Lower lobe of right lung (tissue), 2 donors: ENCODE results near the gene DSP. TPM values are rescaled to one million over a fixed set of nuclear protein-coding genes. Genes with fewer than 3 reads are reported as not detected.

Source experiments
- ATAC-seq, 2 donors: fragments of 200-7000 bp; cut with Tn5 transposase; one replicate each; pipeline ENCODE4 v1.9.1; 2020 to 2022; ENCODE audit warnings: mild to moderate bottlenecking in 2 of 2, moderate library complexity in 2 of 2
- DNase-seq: peaks from one replicate; pipeline ENCODE4 v3.0.0-alpha.2; 2020
- H3K27ac ChIP-seq: fragments of 200-600 bp; one replicate; pipeline ENCODE4 v1.8.0; 2022
- H3K27me3 ChIP-seq: fragments of 200-600 bp; one replicate; pipeline ENCODE4 v1.8.0; 2022; ENCODE audit warnings: low read depth
- H3K36me3 ChIP-seq: fragments of 200-600 bp; one replicate; pipeline ENCODE4 v1.8.0; 2022; ENCODE audit warnings: mild to moderate bottlenecking
- H3K4me1 ChIP-seq: fragments of 200-600 bp; one replicate; pipeline ENCODE4 v1.8.0; 2022
- H3K4me3 ChIP-seq: fragments of 200-600 bp; one replicate; pipeline ENCODE4 v1.8.0; 2022; ENCODE audit warnings: mild to moderate bottlenecking
- H3K9me3 ChIP-seq: fragments of 200-600 bp; one replicate; pipeline ENCODE4 v1.8.0; 2022
- CTCF ChIP-seq: fragments of 200-600 bp; IDR thresholded peaks from one replicate; pipeline ENCODE4 v1.8.0; 2022; ENCODE audit warnings: antibody characterized with exemption, mild to moderate bottlenecking
- intact Hi-C: fragments of 100-400 bp; cut with DNase I; formaldehyde crosslinking; loops from one replicate; pipeline ENCODE4 v1.11.0; 2022
- total RNA-seq: library from RNA; stranded (reverse); fragmentation: NEBNext Ultra II Directional; extraction: Animal tissue kit (Norgen Biotek cat#: 25700); gene quantifications from one replicate; pipeline ENCODE4 v1.2.1, GENCODE V29; 2021
- donor health status: DM: no; HTN: yes; CAD: no; lungs with severe emphysema.

DSP gene
- total RNA-seq, 1 donor from 2014 or later = 22.8 TPM

DNA sequence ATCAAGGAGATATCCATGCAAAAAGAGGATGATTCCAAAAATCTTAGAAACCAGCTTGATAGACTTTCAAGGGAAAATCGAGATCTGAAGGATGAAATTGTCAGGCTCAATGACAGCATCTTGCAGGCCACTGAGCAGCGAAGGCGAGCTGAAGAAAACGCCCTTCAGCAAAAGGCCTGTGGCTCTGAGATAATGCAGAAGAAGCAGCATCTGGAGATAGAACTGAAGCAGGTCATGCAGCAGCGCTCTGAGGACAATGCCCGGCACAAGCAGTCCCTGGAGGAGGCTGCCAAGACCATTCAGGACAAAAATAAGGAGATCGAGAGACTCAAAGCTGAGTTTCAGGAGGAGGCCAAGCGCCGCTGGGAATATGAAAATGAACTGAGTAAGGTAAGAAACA is 38.4 kb downstream of the DSP start:
- intact Hi-C loops = no loop called here
- no peak for TF ChIP-seq CTCF
- Histone ChIP-seq H3K27ac (no peak overlapping the region), H3K4me3 (no peak overlapping the region), H3K9me3 (no peaks in the 10 kb centered on the region), H3K4me1 (no peaks in the 10 kb centered on the region), H3K36me3 (peaks cover 3% of the 10 kb centered on the region), H3K27me3 (peaks cover 3% of the 10 kb centered on the region)
- no peak for DNase-seq
- no peak for ATAC-seq

DNA sequence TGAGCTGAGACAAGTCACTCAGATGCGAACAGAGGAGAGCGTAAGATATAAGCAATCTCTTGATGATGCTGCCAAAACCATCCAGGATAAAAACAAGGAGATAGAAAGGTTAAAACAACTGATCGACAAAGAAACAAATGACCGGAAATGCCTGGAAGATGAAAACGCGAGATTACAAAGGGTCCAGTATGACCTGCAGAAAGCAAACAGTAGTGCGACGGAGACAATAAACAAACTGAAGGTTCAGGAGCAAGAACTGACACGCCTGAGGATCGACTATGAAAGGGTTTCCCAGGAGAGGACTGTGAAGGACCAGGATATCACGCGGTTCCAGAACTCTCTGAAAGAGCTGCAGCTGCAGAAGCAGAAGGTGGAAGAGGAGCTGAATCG is 39.1 kb downstream of the DSP start:
- no peak overlapping the region for H3K4me3 ChIP-seq
- no peaks in the 10 kb centered on the region for H3K4me1 ChIP-seq
- H3K27ac ChIP-seq = no peak overlapping the region
- H3K27me3 ChIP-seq = peaks cover 3% of the 10 kb centered on the region
- DNase-seq (no peak), ATAC-seq (no peak)
- no peak for TF ChIP-seq CTCF
- intact Hi-C loops = no loop called here
- peaks cover 3% of the 10 kb centered on the region for H3K36me3 ChIP-seq
- H3K9me3 ChIP-seq = no peaks in the 10 kb centered on the region

DNA sequence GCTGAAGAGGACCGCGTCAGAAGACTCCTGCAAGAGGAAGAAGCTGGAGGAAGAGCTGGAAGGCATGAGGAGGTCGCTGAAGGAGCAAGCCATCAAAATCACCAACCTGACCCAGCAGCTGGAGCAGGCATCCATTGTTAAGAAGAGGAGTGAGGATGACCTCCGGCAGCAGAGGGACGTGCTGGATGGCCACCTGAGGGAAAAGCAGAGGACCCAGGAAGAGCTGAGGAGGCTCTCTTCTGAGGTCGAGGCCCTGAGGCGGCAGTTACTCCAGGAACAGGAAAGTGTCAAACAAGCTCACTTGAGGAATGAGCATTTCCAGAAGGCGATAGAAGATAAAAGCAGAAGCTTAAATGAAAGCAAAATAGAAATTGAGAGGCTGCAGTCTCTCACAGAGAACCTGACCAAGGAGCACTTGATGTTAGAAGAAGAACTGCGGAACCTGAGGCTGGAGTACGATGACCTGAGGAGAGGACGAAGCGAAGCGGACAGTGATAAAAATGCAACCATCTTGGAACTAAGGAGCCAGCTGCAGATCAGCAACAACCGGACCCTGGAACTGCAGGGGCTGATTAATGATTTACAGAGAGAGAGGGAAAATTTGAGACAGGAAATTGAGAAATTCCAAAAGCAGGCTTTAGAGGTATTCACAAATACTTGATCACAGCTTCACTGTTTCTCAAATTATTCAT is 39.6 kb downstream of the DSP start:
- Histone ChIP-seq H3K9me3 (no peaks in the 10 kb centered on the region), H3K4me3 (no peak overlapping the region), H3K27ac (no peak overlapping the region), H3K27me3 (peaks cover 3% of the 10 kb centered on the region), H3K4me1 (no peaks in the 10 kb centered on the region), H3K36me3 (peaks cover 3% of the 10 kb centered on the region)
- intact Hi-C loops = no loop called here
- no peak for ATAC-seq
- TF ChIP-seq CTCF = no peak
- no peak for DNase-seq

GRCh38 chr6:7585287-7585930 is 43.9 kb downstream of the DSP start:
- intact Hi-C loops = no loop called here
- TF ChIP-seq CTCF = no peak

GRCh38 chr6:7587631-7588100 is 46.2 kb downstream of the DSP start:
- H3K27ac ChIP-seq = no peak overlapping the region
- intact Hi-C loops = no loop called here
- ATAC-seq = no peak

More at GRCh38 chr6:7585287-7585930, 43.9 kb downstream of the DSP start:
- Histone ChIP-seq H3K4me3 (no peak overlapping the region), H3K27ac (no peak overlapping the region), H3K36me3 (peaks cover 3% of the 10 kb centered on the region), H3K4me1 (peaks cover 9% of the 10 kb centered on the region), H3K27me3 (no peaks in the 10 kb centered on the region), H3K9me3 (no peaks in the 10 kb centered on the region)
- no peak for ATAC-seq
- no peak for DNase-seq

More at GRCh38 chr6:7587631-7588100, 46.2 kb downstream of the DSP start:
- H3K4me1 ChIP-seq = peaks cover 22% of the 10 kb centered on the region
- H3K27me3 ChIP-seq = no peaks in the 10 kb centered on the region
- no peaks in the 10 kb centered on the region for H3K9me3 ChIP-seq
- no peak for TF ChIP-seq CTCF
- no peak overlapping the region for H3K4me3 ChIP-seq
- peaks cover 3% of the 10 kb centered on the region for H3K36me3 ChIP-seq
- DNase-seq = no peak
